GM10266 (cell line): ENCODE results near the gene KDM4C.

Source experiments
- DNase-seq: peaks from one replicate; pipeline ENCODE4 v3.0.0; 2012; ENCODE audit errors: extremely low spot score
- TF ChIP-seq, protein P1 (sequence below): IDR thresholded peaks from 2 replicates; pipeline ENCODE4 v1.5.1; 2012; ENCODE audit warnings: mild to moderate bottlenecking, low read depth; ENCODE audit not compliant: control insufficient read depth, insufficient read depth; ENCODE audit errors: missing control alignments

Gene KDM4C

GRCh38 chr9:7097785-7098752, 340.3 kb downstream of the KDM4C start:
- DNase-seq, result no peak
- TF ChIP-seq, protein P1, sequence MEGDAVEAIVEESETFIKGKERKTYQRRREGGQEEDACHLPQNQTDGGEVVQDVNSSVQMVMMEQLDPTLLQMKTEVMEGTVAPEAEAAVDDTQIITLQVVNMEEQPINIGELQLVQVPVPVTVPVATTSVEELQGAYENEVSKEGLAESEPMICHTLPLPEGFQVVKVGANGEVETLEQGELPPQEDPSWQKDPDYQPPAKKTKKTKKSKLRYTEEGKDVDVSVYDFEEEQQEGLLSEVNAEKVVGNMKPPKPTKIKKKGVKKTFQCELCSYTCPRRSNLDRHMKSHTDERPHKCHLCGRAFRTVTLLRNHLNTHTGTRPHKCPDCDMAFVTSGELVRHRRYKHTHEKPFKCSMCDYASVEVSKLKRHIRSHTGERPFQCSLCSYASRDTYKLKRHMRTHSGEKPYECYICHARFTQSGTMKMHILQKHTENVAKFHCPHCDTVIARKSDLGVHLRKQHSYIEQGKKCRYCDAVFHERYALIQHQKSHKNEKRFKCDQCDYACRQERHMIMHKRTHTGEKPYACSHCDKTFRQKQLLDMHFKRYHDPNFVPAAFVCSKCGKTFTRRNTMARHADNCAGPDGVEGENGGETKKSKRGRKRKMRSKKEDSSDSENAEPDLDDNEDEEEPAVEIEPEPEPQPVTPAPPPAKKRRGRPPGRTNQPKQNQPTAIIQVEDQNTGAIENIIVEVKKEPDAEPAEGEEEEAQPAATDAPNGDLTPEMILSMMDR, result no peak

- TF ChIP-seq, protein P1, result no peak
- no peak for DNase-seq
Observed at GRCh38 chr9:7103367-7103766, 345.6 kb downstream of the KDM4C start.

- no peak for DNase-seq
- TF ChIP-seq, protein P1, result no peak
Observed at GRCh38 chr9:7103771-7104170, 346.0 kb downstream of the KDM4C start.

GRCh38 chr9:7104625-7105024, 346.9 kb downstream of the KDM4C start:
- TF ChIP-seq, protein P1, result no peak
- DNase-seq, result no peak

DNA sequence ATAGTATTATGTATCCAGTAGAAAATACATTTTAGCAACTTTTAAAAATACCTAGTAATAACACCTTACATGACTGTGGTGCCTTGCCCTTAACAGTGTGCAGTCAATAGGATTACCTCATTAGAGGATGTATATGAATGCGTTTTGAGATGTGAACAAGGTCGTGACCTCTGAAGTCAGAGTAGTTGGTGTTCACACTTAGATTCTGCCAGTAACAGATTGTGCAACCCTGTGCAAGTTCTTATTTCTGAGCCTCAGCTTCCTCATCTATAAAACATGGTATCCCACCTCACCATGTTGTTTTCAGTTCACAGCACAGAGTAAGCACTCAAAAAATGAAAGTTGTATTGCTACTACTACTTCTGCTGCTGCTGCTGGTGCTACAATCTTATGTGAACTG, 347.3 kb downstream of the KDM4C start:
- TF ChIP-seq, protein P1, result no peak
- DNase-seq, result no peak

- DNase-seq, result no peak
- TF ChIP-seq, protein P1, result no peak
Observed at GRCh38 chr9:7108936-7109335, 351.2 kb downstream of the KDM4C start.

- TF ChIP-seq, protein P1, result no peak
- DNase-seq, result no peak
Observed at GRCh38 chr9:7111413-7111812, 353.6 kb downstream of the KDM4C start.
